PC-9 (cell line): Measurements from ENCODE around the gene TMEM161A.

Experiments
- CTCF ChIP-seq: fragments of 200-600 bp; sonication (generic); conservative IDR thresholded peaks from 2 replicates; pipeline ENCODE4 v1.6.1; 2017; ENCODE audit warnings: mixed run types, antibody characterized with exemption, mild to moderate bottlenecking, moderate library complexity
- EZH2 ChIP-seq: fragments of 200-600 bp; sonication (generic); IDR thresholded peaks from 2 replicates; pipeline ENCODE4 v1.8.0; 2017; ENCODE audit warnings: antibody characterized with exemption, low read depth

GRCh38 chr19:19120308-19121231 is 17.7 kb downstream of the TMEM161A start:
- no peak for TF ChIP-seq EZH2
- TF ChIP-seq CTCF = no peak
